Activated CD8-positive, alpha-beta memory T cell treated with anti-CD3 and anti-CD28 coated beads, Interleukin-2, amount 50 U/mL, for 24 hours (primary cell): ENCODE data around the gene EVX2.

Experiments
- DNase-seq: peaks from one replicate; pipeline ENCODE4 v3.0.0-alpha.2; 2020; ENCODE audit errors: extremely low read depth

The EVX2 gene

DNA sequence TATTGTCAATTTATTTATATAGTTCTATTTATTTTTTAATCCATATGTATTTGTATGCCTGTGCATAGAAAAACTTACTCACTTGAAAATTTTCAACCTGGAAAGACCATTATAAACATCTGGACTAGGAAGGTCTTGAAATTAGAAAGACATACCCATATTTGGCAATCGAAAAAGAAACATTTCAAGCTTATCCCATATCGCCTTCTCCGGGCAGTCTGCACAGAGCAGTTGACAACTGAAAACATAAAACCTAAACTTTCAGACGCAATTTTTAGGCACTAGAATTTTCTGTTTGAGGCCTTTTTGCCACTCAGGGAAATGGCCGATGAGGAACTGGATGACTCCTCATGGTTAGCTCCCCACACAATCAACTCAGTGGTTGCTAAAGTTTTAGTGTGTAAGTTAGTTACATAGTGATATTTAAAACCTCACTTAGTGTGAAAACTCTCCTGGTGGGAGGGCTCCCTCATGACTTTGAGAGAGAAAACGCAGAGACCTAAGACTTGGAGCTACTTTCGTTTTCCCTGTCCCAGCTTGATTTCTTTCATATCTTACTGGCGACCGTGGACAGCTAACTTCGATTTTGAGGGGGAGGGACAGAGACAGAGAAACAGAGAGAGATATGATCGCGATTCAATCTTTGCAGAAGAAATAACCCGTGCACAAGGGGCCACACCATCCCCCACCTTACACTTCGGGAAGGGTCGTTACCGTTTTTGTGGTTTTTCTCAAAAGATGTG is 12.7 kb upstream of the EVX2 start:
- DNase-seq = no peak

DNA sequence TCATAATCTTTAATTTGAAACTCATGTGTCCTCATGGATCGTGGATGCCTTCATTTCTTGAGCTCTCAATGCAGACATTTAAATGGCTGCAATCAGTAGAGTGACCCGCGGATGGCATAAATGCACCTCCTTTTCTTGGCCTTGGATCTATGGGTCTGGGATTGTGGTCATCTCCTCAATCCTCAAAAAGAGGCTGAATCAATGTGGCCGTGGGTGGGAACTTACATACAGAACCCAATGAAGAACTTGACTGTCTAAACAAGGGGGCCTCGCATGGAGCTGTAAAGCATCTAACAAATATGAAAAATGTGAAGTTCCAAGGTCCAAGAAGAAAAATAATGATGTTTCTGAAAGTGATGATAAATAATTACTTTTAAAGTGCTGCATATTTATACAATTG is 11.7 kb upstream of the EVX2 start:
- DNase-seq = no peak

DNA sequence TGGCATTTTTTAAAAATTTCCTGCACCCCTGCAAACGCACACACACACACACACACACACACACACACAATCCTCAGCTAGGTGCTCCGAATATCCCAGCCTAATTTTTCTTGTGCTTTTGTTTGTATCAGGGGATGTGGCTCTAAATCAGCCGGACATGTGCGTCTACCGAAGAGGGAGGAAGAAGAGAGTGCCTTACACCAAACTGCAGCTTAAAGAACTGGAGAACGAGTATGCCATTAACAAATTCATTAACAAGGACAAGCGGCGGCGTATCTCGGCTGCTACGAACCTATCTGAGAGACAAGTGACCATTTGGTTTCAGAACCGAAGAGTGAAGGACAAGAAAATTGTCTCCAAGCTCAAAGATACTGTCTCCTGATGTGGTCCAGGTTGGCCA is 10.6 kb upstream of the EVX2 start:
- no peak for DNase-seq

DNA sequence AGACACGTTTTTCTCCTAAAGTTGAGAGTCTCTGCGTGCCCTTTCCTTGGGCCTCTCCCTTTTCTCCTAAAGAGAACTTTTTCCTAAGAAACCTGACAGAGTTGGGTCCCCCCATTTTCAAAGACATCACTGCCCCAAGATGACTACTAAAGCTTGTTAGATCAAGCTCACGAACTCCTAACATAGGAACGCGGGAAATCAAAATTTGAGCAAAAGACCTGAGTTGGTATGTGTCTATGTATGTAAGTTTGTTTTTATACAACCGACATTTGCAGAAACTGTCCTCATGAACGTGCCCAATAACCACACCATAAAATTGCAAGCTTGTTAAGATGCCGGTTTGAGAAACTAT is 10.1 kb upstream of the EVX2 start:
- DNase-seq = no peak

DNA sequence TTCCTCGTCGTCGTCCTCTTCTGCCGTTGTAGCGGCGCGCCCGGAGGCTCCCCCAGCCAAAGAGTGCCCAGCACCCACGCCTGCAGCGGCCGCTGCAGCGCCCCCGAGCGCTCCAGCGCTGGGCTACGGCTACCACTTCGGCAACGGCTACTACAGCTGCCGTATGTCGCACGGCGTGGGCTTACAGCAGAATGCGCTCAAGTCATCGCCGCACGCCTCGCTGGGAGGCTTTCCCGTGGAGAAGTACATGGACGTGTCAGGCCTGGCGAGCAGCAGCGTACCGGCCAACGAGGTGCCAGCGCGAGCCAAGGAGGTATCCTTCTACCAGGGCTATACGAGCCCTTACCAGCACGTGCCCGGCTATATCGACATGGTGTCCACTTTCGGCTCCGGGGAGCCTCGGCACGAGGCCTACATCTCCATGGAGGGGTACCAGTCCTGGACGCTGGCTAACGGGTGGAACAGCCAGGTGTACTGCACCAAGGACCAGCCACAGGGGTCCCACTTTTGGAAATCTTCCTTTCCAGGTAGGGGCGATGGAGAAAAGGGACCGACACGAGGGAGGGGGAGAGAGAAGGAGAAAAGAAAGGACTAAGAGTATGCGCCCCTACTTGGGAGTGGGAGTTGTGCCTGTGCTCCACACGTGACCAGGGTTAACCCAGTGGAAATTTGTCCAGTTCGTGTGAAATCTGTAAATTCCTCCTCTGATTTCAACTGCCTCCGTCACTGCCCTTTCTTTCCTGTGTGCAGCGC is 9.6 kb upstream of the EVX2 start:
- no peak for DNase-seq

DNA sequence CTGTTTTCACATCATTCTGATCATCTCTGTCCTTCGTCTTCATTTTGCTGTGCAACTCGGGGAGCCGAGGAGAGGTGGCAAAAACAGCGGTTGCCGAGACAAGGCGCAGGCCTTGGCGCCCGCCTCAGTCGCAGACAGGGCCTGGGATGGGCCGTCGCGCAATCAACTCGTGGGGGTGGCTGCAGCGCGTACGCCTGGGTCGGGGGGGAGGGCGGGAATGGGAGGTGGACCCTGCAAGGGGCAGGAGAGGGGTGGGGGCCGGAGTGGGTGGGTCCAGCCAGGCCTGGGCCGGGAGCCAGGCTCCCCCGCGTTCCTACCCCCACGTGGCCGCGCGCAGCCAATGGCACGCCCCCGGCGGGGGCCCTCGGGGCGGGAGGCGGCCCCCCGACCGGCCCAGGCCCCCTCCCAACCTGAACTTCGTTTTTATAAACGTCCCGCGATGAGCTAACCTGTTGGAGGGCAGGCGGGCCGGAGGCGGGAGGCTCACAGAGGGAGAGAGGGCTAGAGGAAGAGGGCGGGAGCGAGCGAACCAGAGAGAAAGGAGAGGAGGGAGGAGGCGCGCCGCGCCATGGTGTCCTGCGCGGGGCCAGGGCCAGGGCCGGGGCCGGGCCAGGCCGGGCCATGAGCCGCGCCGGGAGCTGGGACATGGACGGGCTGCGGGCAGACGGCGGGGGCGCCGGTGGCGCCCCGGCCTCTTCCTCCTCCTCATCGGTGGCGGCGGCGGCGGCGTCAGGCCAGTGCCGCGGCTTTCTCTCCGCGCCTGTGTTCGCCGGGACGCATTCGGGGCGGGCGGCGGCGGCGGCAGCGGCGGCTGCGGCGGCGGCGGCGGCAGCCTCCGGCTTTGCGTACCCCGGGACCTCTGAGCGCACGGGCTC is 8.7 kb upstream of the EVX2 start, which contains the start of gene HOXD13:
Gene HOXD13, plus strand, starts transcription at position 452 of the 875 bp plus-strand sequence. Its CDS starts 170 bp downstream, at position 622.
- no peak for DNase-seq

DNA sequence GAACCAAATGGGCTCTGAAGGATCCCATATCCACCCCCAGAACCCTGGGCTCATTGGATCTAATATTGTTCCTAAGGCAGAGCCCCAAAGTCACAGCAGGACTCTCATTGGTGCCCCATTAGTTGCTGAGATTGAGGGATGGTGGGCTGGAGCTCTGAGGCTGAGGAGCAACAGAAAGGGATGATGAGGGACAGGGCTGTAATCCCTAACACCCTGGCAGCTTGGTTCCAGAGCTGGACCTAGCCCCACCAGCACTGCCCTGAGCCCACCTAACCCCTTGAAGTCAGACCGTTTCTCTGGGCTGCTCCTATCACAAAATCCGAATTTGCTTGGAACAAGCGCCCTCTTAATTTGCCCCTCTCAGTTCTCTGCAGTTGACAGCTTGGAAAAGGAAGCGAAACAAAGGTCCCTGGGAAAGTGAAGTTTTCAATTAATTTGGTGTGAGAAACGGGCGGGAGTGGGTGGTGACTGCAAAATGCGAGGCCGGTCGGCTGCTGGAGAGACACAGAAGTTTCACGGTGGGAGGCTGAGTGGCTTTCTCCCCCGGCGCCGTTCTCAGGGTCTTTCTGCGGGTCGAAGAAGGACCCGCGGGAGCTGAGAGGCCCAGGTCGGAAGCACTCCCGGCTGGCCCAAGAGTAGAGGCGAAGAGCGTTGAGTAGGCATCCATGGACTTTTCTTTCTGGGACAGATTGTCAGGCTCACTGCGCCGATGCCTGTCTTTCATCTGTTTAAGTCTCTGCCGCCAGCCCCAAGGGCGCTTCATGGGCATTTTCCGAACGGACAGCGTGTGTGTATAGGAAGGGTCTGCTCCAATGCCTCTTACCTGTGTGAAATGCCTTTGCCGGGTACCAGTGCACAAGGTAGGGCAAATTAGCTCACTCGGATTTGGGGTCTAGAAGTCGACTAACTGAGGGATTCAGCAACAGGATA is 7.8 kb upstream of the EVX2 start:
- no peak for DNase-seq

DNA sequence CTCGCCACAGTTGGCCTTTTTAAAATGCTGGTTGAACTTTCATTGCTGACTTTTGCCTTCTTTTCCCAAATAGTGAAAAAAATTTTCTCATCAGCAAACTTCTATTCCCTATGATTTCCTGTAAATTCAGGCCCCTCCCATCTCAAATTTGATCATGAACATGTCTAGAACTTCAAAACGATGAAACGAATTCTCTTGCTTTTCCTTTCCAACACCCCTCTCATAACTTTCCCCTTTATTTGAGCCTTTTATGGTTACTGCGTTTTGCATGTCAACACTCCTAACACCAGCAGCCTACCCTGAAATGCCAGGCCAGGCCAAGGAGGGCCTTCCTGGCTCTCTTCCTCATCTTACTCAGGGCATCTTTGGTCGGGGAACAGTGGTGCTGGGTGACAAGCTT is 7.1 kb upstream of the EVX2 start:
- DNase-seq = no peak

DNA sequence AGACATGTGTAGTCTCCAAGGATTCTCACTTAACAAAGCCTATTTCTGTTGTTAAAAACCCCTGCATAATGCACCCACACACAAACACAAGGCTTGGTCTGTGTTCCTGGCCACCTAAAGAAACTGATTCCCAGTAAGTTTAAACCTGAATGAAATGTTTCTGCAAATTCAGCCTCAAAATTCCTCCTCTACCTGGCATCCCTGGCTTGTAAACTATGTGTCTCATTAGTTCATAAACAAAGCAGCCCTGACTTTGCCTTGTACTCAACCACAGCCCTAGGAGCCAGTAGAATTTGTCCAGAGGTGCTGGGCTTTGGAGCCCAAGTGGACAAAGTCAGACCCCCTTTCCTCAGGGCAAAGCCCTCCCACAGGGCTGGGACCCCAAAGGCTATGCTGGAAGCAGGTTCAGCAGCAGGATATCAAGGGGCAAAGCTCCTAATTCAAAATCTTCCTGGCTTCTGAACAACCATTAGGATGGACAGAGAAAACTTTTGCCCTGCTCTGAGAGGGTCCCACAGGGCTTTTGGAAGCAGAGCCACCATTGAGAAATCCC is 6.2 kb upstream of the EVX2 start:
- DNase-seq = no peak

DNA sequence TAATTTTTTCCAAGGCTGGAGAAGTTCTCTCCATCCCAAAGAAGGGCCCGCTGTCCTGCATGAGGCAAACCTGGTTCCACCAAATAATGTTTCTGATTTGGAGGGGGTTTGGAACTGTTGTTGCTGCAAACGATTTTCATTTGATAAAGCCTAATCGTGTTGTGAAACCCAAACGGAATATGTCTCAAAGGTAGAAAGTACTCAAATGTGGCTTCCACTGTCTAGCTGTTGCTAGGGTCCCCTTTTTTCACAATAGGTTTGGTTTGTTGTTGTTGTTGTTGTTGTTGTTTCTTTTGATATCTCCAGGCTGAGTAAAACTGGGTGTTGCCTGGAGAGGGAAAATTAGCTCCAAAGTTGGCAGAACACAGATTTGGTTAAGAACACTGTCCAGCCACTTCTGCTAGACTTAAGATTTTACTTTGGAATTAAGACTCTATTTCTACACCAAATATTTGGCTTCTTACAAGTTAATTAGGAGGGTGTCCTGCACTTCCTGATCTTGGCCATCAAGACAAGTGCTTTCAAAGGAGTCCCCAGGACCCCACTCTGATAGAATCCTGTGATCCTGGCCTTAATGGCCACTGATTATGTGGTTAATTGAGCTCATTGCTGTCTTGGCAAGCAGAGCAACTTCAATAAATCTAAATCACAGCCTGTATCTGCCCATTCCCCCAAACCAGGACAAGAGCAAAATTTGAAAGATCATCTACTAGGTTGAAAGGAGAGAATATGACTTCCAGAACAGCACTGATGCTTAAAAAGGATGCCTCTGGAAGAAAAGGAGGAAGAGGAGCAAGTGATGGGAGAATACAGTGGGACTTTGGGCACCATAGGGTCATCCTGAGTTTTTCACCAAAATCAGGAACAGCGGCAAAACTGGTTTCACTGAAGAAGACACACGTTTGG is 5.4 kb upstream of the EVX2 start:
- no peak for DNase-seq

DNA sequence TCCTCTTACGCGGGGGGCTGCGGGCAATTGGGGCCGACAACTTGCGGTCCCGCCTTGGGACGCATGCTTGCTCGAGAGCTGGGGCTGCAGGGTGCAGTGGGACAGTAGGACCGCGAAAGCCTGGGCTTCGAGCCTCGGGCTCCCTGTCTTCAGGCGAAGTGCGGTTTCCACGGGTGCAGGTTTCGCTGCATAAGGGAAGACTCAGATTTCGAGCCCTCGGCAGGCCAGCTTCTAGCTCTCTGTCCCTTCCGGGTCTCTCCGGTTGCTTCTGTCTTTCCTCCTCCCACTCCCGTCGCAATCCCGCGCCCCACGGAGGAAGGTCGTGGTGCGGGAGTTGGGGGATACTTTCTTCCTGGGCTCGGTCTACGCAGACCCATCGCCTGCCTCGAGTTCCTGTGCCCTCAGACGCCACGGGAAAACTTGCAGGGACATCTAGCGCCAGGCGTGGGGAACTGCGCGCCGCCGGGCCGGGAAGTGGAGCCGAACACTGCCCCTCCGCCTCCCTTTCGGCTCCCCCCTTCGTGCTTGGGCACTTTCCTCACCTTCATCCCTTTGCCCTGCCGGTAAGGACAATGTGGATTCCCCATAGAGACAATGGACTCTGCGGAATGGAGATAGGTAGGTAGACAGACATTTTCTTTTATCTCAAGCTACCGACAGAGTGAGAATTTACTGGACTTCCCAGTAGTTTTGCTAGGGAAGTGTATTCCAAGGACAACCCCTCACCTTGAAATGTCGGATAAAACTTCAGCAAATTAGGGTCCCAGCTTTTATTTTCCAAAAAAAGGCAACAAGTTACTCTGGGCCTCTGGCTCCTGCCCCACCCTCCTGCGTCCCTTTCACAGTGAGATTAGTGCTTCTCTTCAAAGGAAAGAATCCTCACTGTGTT is 4.5 kb upstream of the EVX2 start:
- no peak for DNase-seq

DNA sequence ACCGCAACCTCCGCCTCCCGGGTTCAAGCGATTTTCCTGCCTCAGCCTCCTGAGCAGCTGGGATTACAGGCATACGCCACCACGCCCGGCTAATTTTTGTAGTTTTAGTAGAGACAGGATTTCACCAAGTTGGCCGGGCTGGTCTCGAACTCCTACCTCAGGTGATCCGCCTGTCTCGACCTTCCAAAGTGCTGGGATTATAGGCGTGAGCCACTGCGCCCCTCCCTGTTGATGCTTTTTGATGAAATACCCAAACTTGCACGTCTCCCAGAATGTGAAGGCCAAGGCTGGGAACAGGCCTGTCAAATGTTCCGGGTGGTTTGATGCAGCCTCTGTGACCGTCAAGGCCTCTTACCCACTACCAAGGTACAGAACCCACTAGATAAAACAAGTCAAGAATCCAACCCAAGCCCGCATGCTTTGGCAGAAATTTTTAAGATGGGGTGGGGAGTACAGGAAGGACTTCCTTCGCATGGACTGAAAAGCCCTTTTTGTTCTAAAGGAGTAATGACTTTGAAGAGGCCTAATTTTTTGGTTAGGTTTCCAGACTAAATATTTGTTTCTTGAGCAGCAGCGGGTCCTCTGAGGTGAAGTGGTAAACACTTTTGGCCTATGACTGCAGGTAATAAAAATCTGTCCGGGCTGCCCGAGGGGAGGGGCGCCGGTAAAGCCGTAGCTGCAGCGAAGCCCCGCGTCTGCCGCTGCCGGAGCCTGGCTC is 3.7 kb upstream of the EVX2 start:
- no peak for DNase-seq

DNA sequence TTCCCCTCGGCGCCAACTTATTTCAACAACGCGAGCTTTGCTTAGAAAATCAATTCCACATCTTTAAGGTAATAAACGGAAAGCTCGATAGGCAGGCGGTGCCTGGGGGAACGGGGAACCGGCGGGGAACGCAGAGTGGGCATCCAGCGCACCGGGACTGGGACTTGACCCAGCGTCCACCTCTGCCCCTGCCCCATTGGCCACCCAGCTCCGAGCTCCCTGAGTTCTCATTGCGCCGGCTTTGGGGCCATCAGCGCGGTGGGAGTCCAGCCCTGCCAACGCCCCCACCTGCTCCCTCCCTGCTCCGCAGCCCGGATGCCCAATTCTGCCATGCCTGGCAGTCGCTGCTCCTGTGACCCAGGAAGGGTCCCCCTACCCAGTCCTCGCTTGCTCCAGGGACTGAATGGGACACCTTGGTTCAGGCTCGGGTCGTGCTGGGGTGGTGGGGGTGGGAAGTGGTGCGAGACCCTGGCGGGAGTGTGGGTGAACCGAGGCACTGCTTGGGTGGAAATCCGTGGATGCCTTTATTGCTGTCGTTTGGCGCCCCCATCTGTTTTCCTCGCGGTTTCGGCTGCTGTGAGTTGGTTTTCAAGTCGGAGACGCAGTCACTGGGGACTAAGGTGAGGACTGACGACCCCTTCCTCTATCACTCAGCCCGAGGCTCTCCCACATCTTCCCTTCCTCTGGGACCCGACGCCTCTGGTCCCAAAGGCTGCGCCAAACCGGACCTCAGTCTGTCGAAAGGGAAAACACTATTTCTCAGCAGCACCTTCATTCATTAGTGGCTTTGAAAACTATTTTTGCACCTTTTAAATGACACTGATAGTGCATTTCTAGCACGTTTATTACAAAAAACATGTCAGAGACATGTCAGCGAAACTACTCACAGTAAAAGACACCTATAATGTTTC is 2.4 kb upstream of the EVX2 start:
- DNase-seq = no peak

DNA sequence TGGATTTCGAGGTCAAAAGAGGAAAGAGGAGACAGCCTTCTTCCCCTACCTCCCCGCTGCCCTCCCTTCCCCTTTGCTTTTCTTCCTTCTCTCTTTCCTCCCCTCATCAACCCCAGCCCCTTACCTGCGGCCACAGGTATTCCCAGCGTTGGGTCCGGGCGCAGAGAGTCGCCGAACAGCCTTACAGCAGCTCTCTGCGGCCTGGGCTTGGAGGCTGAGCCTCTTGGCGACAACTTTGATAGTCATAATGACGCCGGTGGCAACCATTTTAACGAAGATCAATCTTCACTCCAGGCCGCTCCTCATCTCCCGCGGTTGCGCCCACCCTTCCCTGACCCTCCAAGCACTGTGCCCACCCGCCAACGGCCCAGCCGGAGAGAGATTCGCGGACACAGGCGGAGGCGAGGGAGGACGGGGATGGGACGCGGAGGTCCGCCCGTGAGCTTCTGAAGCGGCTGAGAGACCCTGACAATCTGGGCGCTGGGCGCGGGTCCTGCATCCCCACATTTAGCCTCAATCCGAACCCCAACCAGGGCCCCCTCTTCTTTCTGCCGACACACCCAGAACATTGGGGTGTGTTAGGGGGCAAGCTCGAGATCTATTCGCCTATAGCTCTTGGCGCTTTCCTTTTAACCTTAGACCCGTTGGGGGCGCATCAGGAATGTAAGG is 1.5 kb upstream of the EVX2 start:
- no peak for DNase-seq

DNA sequence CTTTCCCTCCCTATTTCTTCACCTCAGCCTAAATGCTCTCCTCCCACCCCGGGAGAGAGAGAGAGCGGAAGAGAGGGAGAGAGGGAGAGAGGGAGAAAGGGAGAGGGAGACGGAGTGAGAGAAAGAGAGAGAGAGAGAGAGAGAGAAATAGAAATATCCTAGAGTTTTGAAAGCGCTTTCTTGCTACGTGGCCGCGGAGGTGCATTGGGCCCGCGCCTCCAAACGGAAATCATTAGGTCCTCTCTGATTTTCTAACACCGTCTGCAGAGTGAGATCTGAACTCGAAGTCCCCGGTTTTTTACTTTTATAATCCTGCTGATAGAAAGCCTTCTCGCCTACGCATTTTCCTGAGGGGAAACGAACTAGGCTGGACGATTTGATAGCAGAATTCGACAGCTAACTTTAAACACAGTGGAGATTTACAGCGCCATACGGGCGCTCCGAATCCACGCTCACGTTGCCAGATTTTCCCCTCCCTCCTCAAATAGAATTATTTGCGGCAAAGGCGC is 903 bp upstream of the EVX2 start:
- DNase-seq = no peak
